Prostate gland (tissue), 2 donors: Measurements from ENCODE around the gene SLA2. TPM values are rescaled to one million over a fixed set of nuclear protein-coding genes. Genes with fewer than 3 reads are reported as not detected.
"Not testable (repeated sequence)": the region's sequence is repeated elsewhere in the genome, so short reads cannot be mapped to it uniquely, and the experiment has no call there.

Experiments
- DNase-seq: peaks from one replicate; pipeline ENCODE4 v3.0.0-alpha.2; 2019; ENCODE audit warnings: low spot score
- H3K27ac ChIP-seq, 2 donors: fragments of 200-600 bp; sonication (generic); 2 replicates each; pipeline ENCODE4 v1.5.1; 2017 to 2019
- H3K27me3 ChIP-seq: fragments of 200-600 bp; sonication (generic); replicated peaks from 2 replicates; pipeline ENCODE4 v1.5.1; 2019; ENCODE audit not compliant: insufficient read depth
- H3K36me3 ChIP-seq, 2 donors: fragments of 200-600 bp; sonication (generic); 1 replicate in 1 of 2; 2 replicates in 1 of 2; pipeline versions ENCODE4 v1.5.1 to v1.8.1; 2017 to 2019
- H3K4me1 ChIP-seq: fragments of 200-600 bp; sonication (generic); replicated peaks from 2 replicates; pipeline ENCODE4 v1.5.1; 2019
- H3K4me3 ChIP-seq, 2 donors: fragments of 200-600 bp; sonication (generic); 2 replicates each; pipeline ENCODE4 v1.5.1; 2017 to 2019
- H3K9me3 ChIP-seq: fragments of 200-600 bp; sonication (generic); 2 replicates; pipeline ENCODE4 v1.5.1; 2017
- POLR2A ChIP-seq: fragments of 450-650 bp; IDR thresholded peaks from one replicate; pipeline ENCODE4 v1.6.1; 2016; ENCODE audit warnings: antibody characterized with exemption, mild to moderate bottlenecking
- POLR2AphosphoS5 ChIP-seq: sonication (generic); formaldehyde crosslinking; IDR thresholded peaks from one replicate; pipeline ENCODE4 v1.6.1; 2017; ENCODE audit warnings: antibody characterized with exemption
- WGBS: methylation state at CpG from one replicate; pipeline ENCODE4 v1.1.5; 2018; 5-methylcytosine and 5-hydroxymethylcytosine counted together
- intact Hi-C: fragments of 100-400 bp; cut with DNase I; formaldehyde crosslinking; loops from one replicate; pipeline ENCODE4 v1.14.2; 2022
- small RNA-seq, 2 donors: library from RNA; depleted of rRNA; stranded (forward); fragments of <200 nt; gene quantifications; one replicate each; pipeline ENCODE3, GENCODE V24; 2016
- total RNA-seq, 2 donors: library from RNA; depleted of rRNA; stranded (reverse); fragments of >200 nt; gene quantifications; one replicate each; pipeline ENCODE4 v1.1.0, GENCODE V29; 2016
- TF ChIP-seq, protein P1 (sequence below), 4 experiments: fragments of 200-600 bp in 2 of 4; fragments of 450-650 bp in 2 of 4; sonication (generic) in 2 of 4; IDR thresholded peaks; 1 replicate in 3 of 4; 2 replicates in 1 of 4; pipeline ENCODE4 v1.5.1; 2016 to 2019; ENCODE audit warnings: antibody characterized with exemption in 4 of 4, mild to moderate bottlenecking in 2 of 4, moderate library complexity in 2 of 4

Gene SLA2
- total RNA-seq, 2 donors from 2014 or later, result 0.28 to 0.73 TPM

DNA sequence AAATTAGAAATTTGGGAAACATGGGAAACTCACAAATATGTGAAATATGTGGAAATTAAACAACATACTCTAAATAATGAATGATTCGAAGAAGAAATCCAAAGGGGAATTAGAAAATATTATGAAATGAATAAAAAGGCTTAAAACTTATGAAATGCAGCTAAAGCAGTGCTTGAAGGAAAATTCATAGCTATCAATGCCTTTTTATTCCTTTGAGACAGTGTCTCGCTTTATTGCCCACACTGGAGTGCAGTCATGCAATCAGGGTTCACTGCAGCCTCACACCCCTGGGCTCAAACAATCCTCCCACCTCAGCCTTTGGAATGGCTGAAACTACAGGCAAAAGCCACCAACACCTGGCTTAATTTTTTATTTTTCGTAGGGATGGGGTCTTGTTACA lies 80.5 kb downstream of the SLA2 start:
- no peaks in the 10 kb centered on the region for H3K4me1 ChIP-seq
- H3K9me3 ChIP-seq, result no peaks in the 10 kb centered on the region
- DNase-seq, result no peak
- no peaks in the 10 kb centered on the region for H3K27me3 ChIP-seq
- H3K36me3 ChIP-seq, result no peaks in the 10 kb centered on the region
- 93% methylated on average over 3 of the region's 3 CpGs for WGBS
- no peak overlapping the region for H3K27ac ChIP-seq
- TF ChIP-seq, protein P1, sequence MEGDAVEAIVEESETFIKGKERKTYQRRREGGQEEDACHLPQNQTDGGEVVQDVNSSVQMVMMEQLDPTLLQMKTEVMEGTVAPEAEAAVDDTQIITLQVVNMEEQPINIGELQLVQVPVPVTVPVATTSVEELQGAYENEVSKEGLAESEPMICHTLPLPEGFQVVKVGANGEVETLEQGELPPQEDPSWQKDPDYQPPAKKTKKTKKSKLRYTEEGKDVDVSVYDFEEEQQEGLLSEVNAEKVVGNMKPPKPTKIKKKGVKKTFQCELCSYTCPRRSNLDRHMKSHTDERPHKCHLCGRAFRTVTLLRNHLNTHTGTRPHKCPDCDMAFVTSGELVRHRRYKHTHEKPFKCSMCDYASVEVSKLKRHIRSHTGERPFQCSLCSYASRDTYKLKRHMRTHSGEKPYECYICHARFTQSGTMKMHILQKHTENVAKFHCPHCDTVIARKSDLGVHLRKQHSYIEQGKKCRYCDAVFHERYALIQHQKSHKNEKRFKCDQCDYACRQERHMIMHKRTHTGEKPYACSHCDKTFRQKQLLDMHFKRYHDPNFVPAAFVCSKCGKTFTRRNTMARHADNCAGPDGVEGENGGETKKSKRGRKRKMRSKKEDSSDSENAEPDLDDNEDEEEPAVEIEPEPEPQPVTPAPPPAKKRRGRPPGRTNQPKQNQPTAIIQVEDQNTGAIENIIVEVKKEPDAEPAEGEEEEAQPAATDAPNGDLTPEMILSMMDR (IDR thresholded peaks at IDR 0.05), result no peak
- TF ChIP-seq POLR2A, result no peak
- no peak for TF ChIP-seq POLR2AphosphoS5
- no peak overlapping the region for H3K4me3 ChIP-seq
- intact Hi-C loops, result no loop called here

GRCh38 chr20:36564726-36565121 lies 81.3 kb downstream of the SLA2 start:
- H3K36me3 ChIP-seq, DNase-seq, H3K27me3 ChIP-seq, H3K9me3 ChIP-seq, intact Hi-C loops, H3K4me1 ChIP-seq, H3K4me3 ChIP-seq, H3K27ac ChIP-seq: not testable (repeated sequence)
- WGBS, result 94% methylated on average over 6 of the region's 6 CpGs

GRCh38 chr20:36564078-36564725 lies 81.8 kb downstream of the SLA2 start:
- DNase-seq, H3K4me1 ChIP-seq, H3K36me3 ChIP-seq, intact Hi-C loops, H3K4me3 ChIP-seq, H3K27me3 ChIP-seq, H3K9me3 ChIP-seq, H3K27ac ChIP-seq: not testable (repeated sequence)
- WGBS, result 96% methylated on average over 13 of the region's 13 CpGs

DNA sequence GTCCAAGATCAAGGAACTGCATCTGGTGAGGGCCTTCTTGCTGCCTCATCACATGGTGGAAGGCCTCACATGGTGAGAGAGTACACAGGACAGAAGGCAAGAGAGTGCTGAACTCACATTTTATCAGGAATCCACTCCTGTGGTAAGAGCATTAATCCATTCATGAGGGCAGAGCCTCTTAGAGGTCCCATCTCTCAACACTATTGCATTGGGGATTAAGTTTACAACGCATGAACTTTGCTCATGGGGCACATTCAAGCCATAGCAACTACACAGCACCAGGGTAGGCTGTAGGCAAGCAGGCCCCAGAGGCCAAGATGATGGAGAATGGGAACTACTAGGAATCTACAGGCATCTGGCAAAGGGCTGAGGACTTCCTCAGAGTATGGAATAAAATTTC lies 82.6 kb downstream of the SLA2 start:
- WGBS, result 76% methylated on average over 1 of the region's 1 CpG
- Histone ChIP-seq H3K9me3 (no peaks in the 10 kb centered on the region), H3K27ac (no peak overlapping the region), H3K4me1 (no peaks in the 10 kb centered on the region), H3K36me3 (no peaks in the 10 kb centered on the region), H3K4me3 (no peak overlapping the region), H3K27me3 (no peaks in the 10 kb centered on the region)
- no peak for TF ChIP-seq POLR2AphosphoS5
- no peak for TF ChIP-seq POLR2A
- TF ChIP-seq, protein P1 (IDR thresholded peaks at IDR 0.05), result no peak
- intact Hi-C loops, result no loop called here
- no peak for DNase-seq

GRCh38 chr20:36562724-36563123 lies 83.3 kb downstream of the SLA2 start:
- WGBS, result 87% methylated on average over 2 of the region's 2 CpGs

More at GRCh38 chr20:36562724-36563123, 83.3 kb downstream of the SLA2 start:
- no peak for DNase-seq
- intact Hi-C loops, result no loop called here
- H3K9me3 ChIP-seq, result no peaks in the 10 kb centered on the region
- H3K36me3 ChIP-seq, result no peaks in the 10 kb centered on the region
- no peak overlapping the region for H3K4me3 ChIP-seq
- TF ChIP-seq POLR2AphosphoS5 (no peak), POLR2A (no peak)
- TF ChIP-seq, protein P1 (IDR thresholded peaks at IDR 0.05), result no peak
- no peak overlapping the region for H3K27ac ChIP-seq
- H3K27me3 ChIP-seq, result no peaks in the 10 kb centered on the region
- H3K4me1 ChIP-seq, result no peaks in the 10 kb centered on the region

Small RNAs within 50 kb of the gene (small RNA-seq; reads per million reads assigned to genes)
- 0 reads per million in 2 donors for gene RF00019

Other genes with a start within 250 kb of the SLA2 start
- gene MYL9, start 104.7 kb downstream of the SLA2 start, total RNA-seq, result 100 to 1,000 TPM; 335 to 560 TPM
- gene TGIF2, start 72.6 kb downstream of the SLA2 start, total RNA-seq, result 10 to 100 TPM; 16.7 to 34.8 TPM
- gene RAB5IF, start 40.4 kb downstream of the SLA2 start, total RNA-seq, result 10 to 100 TPM; 72.8 to 92.3 TPM
- 100 to 1,000 TPM in 1 of 2 donors, 10 to 100 TPM in 1; 42.8 to 127 TPM for gene NDRG3, start 99.9 kb upstream of the SLA2 start, total RNA-seq
- gene DSN1, start 127.6 kb upstream of the SLA2 start, total RNA-seq, result 10 to 100 TPM; 13.0 to 17.1 TPM
- 1 to 10 TPM in 1 of 2 donors, under 1 TPM in 1; 0.14 to 1.3 TPM for gene TLDC2, start 229.9 kb upstream of the SLA2 start, total RNA-seq